Lower lobe of right lung (tissue), 2 donors: ENCODE data around the gene PLEKHA6. TPM values are rescaled to one million over a fixed set of nuclear protein-coding genes. Genes with fewer than 3 reads are reported as not detected.
"Not testable (repeated sequence)": the region's sequence is repeated elsewhere in the genome, so short reads cannot be mapped to it uniquely, and the experiment has no call there.

Experiments
- ATAC-seq, 2 donors: fragments of 200-7000 bp; cut with Tn5 transposase; one replicate each; pipeline ENCODE4 v1.9.1; 2020 to 2022; ENCODE audit warnings: mild to moderate bottlenecking in 2 of 2, moderate library complexity in 2 of 2
- DNase-seq: peaks from one replicate; pipeline ENCODE4 v3.0.0-alpha.2; 2020
- H3K27ac ChIP-seq: fragments of 200-600 bp; one replicate; pipeline ENCODE4 v1.8.0; 2022
- H3K27me3 ChIP-seq: fragments of 200-600 bp; one replicate; pipeline ENCODE4 v1.8.0; 2022; ENCODE audit warnings: low read depth
- H3K36me3 ChIP-seq: fragments of 200-600 bp; one replicate; pipeline ENCODE4 v1.8.0; 2022; ENCODE audit warnings: mild to moderate bottlenecking
- H3K4me1 ChIP-seq: fragments of 200-600 bp; one replicate; pipeline ENCODE4 v1.8.0; 2022
- H3K4me3 ChIP-seq: fragments of 200-600 bp; one replicate; pipeline ENCODE4 v1.8.0; 2022; ENCODE audit warnings: mild to moderate bottlenecking
- H3K9me3 ChIP-seq: fragments of 200-600 bp; one replicate; pipeline ENCODE4 v1.8.0; 2022
- intact Hi-C: fragments of 100-400 bp; cut with DNase I; formaldehyde crosslinking; loops from one replicate; pipeline ENCODE4 v1.11.0; 2022
- total RNA-seq: library from RNA; stranded (reverse); fragmentation: NEBNext Ultra II Directional; extraction: Animal tissue kit (Norgen Biotek cat#: 25700); gene quantifications from one replicate; pipeline ENCODE4 v1.2.1, GENCODE V29; 2021
- TF ChIP-seq, protein P1 (sequence below): fragments of 200-600 bp; IDR thresholded peaks from one replicate; pipeline ENCODE4 v1.8.0; 2022; ENCODE audit warnings: antibody characterized with exemption, mild to moderate bottlenecking
- donor health status: DM: no; HTN: yes; CAD: no; lungs with severe emphysema.

Gene PLEKHA6
- total RNA-seq, 1 donor from 2014 or later = 7.6 TPM

DNA sequence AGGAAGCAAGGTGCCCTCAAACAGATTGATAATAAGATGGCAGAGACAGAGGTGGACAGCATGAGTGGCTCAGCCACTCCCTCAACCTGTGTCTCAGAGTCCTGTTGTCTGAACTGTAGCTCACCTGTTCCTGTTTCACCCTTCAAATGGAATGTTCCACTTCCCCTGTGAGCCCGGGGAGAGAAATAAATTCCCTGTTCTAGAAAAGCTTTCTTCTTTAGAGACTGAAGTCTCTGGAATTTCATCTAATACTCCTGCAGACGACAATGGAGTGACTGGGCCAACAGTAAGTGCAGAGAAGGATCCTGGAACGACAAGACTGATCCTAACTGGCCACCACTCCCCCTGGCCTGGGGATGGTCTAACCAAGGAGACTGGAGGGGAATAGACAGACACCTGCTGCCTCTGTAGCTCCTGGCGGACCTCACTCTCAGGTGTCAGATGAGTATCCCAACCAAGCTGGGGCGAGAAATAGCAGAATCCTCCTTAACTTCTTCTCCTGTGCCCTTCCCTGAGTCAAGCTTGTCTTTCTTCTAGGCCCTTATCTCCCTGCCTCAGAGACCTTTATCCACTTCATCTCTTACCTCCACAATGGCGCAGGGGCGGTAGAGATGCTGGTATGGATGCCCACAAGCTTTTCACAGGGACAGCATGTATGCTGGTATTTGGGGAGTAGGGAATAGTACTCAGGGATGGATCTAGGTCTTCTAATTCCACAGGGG is 45.4 kb downstream of the PLEKHA6 start:
- TF ChIP-seq, protein P1, sequence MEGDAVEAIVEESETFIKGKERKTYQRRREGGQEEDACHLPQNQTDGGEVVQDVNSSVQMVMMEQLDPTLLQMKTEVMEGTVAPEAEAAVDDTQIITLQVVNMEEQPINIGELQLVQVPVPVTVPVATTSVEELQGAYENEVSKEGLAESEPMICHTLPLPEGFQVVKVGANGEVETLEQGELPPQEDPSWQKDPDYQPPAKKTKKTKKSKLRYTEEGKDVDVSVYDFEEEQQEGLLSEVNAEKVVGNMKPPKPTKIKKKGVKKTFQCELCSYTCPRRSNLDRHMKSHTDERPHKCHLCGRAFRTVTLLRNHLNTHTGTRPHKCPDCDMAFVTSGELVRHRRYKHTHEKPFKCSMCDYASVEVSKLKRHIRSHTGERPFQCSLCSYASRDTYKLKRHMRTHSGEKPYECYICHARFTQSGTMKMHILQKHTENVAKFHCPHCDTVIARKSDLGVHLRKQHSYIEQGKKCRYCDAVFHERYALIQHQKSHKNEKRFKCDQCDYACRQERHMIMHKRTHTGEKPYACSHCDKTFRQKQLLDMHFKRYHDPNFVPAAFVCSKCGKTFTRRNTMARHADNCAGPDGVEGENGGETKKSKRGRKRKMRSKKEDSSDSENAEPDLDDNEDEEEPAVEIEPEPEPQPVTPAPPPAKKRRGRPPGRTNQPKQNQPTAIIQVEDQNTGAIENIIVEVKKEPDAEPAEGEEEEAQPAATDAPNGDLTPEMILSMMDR = no peak
- ATAC-seq = peak; percentile 65
- H3K27ac ChIP-seq = no peak overlapping the region

DNA sequence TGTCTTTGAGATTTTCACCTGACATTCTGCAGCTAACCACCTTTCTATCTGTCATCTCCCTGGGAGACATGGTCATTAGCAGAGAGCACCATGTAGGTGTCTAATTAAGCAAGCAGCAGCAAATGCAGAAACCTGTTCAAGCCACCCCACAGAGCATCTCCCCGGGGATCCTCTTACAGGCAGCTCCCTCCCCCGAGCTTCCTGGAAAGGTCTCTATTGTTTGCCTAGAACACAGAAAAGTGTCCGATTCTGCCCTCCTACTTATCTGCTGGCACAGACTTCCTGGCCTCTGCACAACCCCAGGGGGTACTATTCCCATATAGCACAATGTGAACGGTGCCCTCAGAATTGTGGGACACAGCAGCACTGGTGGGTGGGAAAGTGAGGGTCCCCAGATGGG is 46.1 kb downstream of the PLEKHA6 start:
- H3K27ac ChIP-seq = no peak overlapping the region
- H3K4me1 ChIP-seq = no peaks in the 10 kb centered on the region
- no peak overlapping the region for H3K4me3 ChIP-seq
- intact Hi-C loops = no loop called here
- no peaks in the 10 kb centered on the region for H3K27me3 ChIP-seq
- H3K9me3 ChIP-seq = no peaks in the 10 kb centered on the region
- no peak for DNase-seq
- TF ChIP-seq, protein P1 = no peak
- no peaks in the 10 kb centered on the region for H3K36me3 ChIP-seq
- no peak for ATAC-seq

More for the DNA sequence above, 45.4 kb downstream of the PLEKHA6 start:
- intact Hi-C loops = no loop called here
- Histone ChIP-seq H3K4me3 (no peak overlapping the region), H3K27me3 (no peaks in the 10 kb centered on the region), H3K4me1 (no peaks in the 10 kb centered on the region), H3K36me3 (no peaks in the 10 kb centered on the region), H3K9me3 (no peaks in the 10 kb centered on the region)
- no peak for DNase-seq

DNA sequence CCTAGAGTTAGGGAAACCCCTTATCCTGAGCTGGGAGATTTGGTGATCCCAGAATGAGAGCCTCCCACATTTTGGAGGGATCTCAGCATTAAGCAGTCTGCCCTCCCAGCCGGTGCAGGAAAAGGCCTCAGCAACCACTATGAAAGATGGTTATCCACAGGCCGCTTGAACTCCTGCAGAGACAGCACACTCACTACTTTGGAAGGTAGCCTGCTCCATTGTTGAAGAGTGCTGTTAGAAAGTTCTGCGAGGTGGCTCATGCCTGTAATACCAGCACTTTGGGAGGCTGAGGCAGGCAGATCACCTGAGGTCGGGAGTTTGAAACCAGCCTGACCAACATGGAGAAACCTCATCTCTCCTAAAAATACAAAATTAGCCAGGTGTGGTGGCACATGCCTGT is 48.8 kb downstream of the PLEKHA6 start:
- H3K9me3 ChIP-seq, H3K27ac ChIP-seq, H3K36me3 ChIP-seq, ATAC-seq, H3K4me3 ChIP-seq, DNase-seq, H3K4me1 ChIP-seq, H3K27me3 ChIP-seq, intact Hi-C loops: not testable (repeated sequence)

DNA sequence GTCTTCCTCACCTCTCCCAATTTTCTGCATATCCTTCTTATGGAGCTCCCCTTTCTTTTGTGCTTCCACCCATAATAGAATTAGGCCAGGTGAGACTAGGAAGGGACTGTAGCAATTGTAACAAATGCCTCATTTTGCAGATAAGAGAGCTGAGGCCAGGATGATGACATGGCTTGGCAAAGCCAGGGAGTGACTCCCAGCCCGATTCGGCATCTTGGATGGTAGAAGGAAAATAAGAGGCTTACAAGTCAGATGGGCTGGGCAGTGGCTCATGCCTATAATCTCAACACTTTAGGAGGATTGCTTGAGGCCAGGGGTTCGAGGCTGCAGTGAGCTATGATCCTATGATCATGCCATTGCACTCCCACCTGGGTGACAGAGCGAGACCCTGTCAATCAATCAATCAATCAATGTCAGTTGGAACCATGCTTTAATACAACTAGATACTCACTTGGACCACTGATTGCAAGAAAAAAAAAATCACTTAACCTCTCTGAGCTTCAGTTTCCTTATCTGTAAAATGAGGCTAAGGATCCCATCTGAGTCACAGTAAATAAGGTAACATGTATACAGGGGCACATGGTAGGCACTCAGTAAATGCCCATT is 51.6 kb downstream of the PLEKHA6 start:
- H3K27me3 ChIP-seq = no peaks in the 10 kb centered on the region
- intact Hi-C loops = no loop called here

DNA sequence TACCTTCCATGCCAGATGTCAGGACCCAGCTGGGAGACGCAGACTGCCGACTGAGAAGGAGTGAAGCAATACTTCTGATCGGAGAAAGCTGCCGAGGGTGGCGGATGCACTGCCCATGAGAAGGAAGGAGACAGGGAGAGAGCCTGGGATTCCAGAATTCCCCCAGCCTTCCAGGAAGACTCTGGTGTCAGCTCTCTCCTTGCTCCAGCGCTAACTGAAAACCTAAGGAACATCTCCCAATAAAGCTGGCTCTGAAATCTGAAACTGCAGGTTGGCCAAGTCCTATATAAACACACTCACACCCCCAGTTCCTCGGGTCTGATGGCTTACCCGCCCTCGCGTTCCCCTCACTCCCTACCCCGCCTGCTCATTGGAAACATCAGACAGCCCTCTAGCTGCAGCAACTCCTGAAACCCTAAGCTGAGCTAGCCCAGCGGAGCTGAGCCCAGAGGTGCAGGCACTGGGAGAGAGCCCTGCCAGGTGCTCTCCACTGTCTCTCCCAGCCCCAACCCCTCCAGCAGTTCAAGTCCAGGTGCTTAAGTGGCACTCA is 52.3 kb downstream of the PLEKHA6 start:
- Histone ChIP-seq H3K36me3 (no peaks in the 10 kb centered on the region), H3K4me1 (peaks cover 9% of the 10 kb centered on the region), H3K9me3 (no peaks in the 10 kb centered on the region), H3K27ac (no peak overlapping the region), H3K27me3 (no peaks in the 10 kb centered on the region), H3K4me3 (peak overlapping the region; percentile 29)
- ATAC-seq (peak; percentile 81 to 83), DNase-seq (no peak)
- intact Hi-C loops = no loop called here
- TF ChIP-seq, protein P1 = no peak

More for the DNA sequence above, 51.6 kb downstream of the PLEKHA6 start:
- Histone ChIP-seq H3K4me1 (peaks cover 9% of the 10 kb centered on the region), H3K27ac (no peak overlapping the region), H3K4me3 (no peak overlapping the region), H3K9me3 (no peaks in the 10 kb centered on the region), H3K36me3 (no peaks in the 10 kb centered on the region)
- TF ChIP-seq, protein P1 = no peak
- DNase-seq (no peak), ATAC-seq (peak in 1 of 2 donors; percentile 6)

DNA sequence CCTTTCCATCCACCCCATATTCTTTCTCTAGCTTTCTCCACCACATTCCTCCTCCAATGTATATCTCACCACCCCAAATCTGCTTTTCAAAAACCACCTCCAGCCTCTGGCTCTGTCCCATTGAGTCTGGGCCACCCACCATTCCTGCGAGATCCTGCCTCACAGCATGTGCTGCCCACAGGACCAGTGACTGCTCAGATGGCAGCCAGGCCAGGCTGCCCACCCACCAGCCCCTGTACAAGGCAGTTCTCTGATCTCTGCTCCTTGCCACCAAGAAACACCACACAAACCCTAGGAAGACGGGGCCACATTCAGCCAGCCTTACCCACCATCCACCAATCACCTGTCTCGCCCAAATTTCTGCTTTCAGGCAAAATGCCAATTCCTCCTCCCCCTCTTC is 53.7 kb downstream of the PLEKHA6 start:
- no peak overlapping the region for H3K4me3 ChIP-seq
- DNase-seq = no peak
- no peaks in the 10 kb centered on the region for H3K27me3 ChIP-seq
- no peak for ATAC-seq
- H3K9me3 ChIP-seq = no peaks in the 10 kb centered on the region
- no peak overlapping the region for H3K27ac ChIP-seq
- TF ChIP-seq, protein P1 = no peak
- no peaks in the 10 kb centered on the region for H3K36me3 ChIP-seq
- intact Hi-C loops = no loop called here
- H3K4me1 ChIP-seq = peaks cover 9% of the 10 kb centered on the region
